NCI-H2029 (cell line): ENCODE measurements around the gene SERPING1.

Experiments
- DNase-seq: peaks from one replicate; lab custom pipeline; 2025; lab: John Stamatoyannopoulos, UW

SERPING1 gene

DNA sequence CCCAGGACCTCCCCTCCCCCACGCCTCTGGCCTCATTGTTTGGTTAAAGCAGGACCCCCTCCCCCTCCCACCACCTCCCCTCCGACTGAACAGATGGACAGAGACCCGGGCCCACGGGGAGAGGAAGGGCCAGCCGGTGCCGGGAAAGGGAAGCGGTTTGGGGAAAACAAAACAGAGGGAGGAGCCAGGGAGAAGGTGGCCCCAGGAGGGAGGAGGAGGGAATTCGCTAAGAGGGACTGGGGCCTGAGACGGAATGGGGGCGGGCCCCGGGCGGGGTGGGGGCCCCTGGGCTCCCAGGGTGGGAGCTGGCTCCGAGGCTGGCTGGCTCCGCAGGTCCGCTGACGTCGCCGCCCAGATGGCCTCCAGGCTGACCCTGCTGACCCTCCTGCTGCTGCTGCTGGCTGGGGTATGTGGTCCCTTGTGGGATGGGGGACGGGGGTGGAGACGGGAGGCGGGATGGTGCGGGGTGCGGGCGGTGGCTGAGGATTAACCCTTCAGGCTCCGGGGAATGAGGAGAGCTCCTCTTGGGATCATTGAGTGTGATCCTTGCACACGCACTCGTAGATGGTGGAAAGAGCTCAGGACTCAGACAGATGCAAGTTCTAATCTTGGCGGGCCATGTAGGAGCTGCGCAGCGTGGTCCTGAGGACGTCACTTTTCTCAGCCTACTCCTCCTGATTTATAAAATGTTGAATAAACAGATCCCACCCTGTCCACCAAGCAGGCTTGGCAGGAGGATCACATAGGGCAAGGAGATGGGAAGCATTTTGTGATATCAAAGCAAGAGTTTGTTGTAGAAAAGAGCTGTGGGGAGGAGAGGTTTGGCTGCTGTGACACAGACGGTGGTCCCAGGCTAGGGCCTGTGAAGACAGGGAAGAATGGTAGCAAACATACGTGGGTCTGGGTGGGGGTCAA is 688 bp downstream of the SERPING1 start:
- DNase-seq = no peak

DNA sequence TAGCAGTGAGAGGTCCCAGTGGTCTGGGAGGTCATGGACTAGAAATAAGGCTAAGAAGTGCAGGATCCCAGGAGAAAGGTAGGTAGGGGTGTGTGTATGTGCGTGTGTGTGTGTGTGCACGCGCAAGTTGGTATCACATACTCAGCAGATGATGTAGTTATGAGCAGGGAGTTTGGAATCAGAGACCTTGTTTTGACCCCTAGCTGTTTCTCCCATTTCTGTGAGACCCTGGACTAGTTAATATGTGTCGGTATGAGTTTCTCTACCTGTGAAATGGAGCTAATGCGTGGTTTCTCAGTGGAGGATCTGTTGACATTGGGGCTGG is 1.3 kb downstream of the SERPING1 start:
- DNase-seq = no peak

DNA sequence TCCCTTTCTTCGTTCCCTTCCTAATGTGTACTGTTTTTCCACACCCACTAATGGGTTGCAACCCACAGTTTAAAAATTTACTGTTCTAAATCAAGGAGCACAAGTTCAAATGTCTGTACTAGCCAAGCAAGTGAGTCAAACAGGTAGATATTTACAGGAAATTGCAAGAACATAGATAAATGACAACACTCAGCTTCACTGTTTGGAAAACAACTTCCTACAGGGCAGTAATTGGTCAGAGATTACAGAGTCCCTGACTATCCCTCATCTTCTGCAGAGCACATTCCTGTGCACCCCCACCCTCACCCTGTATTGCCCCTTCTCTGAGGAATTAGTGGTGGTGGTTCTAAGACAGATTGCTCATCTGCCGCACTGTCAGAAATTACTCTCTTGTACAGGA is 1.9 kb downstream of the SERPING1 start:
- DNase-seq = no peak

DNA sequence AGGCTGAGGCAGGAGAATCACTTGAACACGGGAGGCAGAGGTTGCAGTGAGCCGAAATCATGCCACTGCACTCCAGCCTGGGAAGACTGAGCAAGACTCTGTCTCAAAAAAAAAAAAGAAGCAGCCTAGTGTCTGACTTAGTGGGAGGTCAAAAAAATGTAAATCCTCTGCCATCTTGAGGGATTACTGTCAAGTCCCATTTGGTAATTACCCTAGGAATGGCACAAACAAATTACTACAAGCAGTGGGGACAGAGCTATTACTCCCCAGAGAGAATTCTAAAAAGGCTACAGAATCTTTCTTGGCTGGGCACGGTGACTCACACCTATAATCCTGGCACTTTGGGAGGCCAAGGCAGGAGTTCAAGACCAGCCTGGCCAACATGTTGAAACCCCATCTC is 3.8 kb downstream of the SERPING1 start:
- DNase-seq = no peak

DNA sequence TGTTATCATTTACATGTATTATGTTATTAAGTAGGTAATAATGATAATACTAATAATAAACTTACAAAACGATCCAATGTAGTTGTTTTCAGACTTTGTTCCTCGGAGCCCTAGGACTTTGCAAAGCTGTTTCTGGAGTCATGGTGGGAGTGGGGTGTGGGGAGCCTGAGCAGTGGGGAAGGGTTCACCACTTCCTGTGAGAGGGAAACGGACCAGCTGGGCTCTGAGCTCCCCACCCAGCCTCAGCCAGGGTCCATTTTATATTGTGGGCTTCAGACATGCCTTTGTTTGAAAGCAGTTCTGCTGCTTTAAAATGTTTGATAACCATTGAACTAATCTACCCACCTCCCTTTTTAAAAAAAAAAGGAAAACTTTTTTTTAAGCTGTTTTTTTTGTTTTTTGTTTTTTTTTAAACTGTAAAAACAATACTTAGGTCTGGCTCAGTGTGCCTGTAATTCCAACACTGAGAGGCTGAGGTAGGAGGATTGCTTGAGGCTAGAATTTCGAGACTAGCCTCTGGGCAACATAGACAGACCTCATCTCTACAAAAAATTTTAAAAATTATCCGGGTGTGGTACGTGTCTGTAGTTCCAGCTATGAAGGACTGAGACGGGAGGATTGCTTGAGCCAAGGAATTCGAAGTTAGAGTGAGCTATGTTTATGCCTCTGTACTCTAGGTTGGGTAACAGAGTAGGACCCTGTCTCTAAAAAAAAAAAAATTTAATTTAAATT is 7.0 kb downstream of the SERPING1 start:
- no peak for DNase-seq

DNA sequence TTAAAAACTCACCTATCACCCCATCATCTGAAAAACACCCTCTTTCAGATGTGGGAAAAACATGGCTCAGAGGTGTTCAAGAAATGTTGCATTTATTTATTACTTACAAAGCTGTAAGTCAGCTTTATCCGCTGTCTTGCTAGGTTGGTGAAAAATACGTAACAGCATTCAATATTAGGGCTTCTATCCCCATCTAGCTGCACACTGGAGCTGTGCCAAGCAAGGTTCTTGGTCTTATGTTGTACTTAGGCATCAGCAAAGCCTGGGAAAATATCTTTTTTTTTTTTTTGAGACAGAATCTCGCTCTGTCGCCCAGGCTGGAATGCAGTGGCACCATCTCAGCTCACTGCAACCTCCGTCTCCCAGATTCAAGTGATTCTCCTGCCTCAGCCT is 7.5 kb downstream of the SERPING1 start:
- DNase-seq = no peak

DNA sequence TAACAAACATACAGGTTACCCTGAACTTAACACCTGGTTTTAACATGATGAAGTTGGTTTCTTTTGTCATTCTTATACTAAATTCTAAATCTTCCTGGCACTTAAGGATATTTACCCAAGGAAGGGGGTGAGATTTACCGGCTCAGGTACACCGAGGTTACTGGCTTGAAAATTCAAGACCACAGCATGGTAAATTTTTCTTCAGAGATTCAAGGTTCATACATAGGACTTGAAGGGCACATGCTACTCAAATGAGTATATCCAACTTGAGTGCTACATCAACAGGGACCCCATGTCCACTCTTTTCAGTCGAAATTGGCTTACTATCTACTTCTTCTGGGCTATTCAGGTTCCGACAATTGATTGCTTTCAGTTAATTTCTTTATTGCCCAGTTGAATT is 12.7 kb downstream of the SERPING1 start:
- no peak for DNase-seq

DNA sequence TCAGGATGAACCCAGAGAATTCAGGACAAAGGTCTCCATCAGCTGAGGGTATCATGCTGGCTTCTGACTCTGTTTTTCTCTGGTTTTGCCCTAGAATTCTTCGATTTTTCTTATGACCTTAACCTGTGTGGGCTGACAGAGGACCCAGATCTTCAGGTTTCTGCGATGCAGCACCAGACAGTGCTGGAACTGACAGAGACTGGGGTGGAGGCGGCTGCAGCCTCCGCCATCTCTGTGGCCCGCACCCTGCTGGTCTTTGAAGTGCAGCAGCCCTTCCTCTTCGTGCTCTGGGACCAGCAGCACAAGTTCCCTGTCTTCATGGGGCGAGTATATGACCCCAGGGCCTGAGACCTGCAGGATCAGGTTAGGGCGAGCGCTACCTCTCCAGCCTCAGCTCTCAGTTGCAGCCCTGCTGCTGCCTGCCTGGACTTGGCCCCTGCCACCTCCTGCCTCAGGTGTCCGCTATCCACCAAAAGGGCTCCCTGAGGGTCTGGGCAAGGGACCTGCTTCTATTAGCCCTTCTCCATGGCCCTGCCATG is 16.8 kb downstream of the SERPING1 start:
- DNase-seq = no peak

DNA sequence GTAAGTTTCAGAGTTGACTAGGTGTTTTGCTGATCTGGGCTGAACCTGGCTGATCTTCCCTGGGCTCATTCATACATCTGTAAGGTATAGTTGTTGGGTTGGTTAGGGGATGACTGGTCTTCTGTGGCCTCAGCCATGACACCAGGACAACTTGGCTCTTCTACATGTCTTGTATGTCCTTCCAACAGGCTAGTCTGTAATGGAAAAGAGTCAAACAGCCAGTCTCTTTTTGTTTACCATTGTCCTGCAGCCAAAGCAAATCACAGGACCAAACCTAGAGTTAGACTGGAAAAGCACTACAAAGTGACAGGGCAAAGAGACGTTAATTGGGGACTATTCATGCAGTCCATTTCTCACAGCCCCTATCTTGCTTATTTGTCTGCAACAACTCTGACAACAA is 17.8 kb downstream of the SERPING1 start:
- no peak for DNase-seq

DNA sequence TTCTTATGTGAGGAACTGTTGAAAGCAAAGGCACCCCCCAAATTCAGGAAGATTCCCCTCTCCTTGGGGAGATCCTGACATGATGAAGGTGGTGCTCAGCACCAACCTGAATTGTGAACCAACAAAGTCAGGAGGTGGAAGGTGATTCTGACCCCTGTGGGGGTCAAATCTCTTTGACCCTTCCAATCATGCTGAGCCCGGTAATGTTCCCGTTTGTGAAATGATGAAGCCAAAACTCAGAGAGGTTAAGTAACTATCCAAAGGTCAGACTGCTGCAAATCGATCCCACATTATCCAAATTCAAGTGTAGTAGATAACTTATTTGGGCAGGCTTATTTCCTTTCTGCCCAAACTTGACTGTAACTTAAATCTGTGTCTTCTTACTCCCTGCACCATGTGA is 19.1 kb downstream of the SERPING1 start:
- DNase-seq = no peak

DNA sequence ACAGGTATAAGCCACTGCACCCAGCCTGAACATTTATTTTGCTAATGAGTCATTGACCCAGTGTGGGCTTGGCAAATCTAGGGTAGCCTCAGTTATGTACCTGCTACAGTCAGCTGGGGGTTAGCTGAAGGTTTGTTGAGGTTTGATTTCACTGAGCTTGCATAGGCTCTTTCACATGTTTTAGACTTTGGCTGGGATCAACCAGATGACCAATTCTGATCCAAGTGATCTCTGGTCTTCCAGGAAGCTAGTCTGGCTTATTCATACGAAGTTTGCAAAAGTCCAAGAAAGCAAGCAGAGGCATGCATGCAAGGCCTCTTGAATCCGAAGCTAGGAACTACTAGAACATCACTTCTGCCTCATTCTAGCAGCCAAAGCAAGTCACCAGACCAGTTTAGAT is 21.0 kb downstream of the SERPING1 start:
- DNase-seq = no peak

DNA sequence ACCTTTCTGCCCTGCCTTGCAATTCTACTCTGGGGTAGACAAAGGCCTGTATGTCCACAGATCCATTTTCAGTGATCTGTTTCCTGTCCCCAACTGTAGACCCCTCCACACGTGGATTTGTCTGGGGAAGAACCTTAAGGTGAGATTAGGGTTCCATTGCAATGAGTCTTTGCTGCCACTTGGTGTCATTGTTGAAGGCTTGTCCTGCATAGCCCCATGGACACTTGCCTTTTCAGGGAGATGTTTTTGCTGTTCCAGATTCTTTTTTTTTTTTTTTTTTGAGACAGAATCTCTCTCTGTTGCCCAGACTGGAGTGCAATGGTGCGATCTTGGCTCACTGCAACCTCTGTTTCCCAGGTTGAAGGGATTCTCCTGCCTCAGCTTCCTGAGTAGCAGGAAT is 21.8 kb downstream of the SERPING1 start:
- DNase-seq = no peak

DNA sequence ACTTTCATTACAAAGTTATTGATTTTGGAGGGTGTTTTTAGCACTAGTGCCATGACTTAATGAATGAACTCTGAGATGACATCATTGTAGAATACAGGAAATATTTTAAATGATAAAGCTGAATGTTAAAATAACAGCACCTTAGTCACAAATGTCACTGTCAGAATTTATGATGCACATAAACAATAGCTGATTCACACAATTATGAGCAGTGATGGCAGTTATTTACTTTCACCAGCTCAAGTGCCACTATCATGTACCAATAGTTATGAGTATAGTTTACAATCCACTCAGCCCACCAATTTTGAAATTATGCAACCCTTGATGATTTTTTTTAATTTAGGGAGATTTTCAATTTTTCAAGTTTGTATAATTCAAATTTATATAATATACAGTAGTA is 23.0 kb downstream of the SERPING1 start:
- DNase-seq = no peak

DNA sequence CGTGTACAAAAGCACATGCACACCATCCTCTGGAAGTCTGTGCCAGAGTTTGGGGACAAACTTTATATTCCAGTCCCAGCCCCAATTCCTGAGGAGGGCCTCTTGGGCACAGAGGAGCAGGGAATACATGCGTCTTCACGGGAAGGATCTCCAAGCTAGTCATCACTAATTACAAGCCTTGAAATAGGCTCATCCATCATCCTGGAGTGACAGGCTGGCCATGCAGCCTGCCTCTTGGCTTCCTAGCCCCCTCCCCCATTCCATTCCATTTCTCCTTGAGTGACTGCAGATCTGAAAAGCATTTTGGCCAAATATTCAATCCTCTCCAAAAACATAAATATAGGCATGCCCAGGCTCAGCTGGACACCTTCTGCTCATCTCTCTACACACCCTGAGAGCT is 24.8 kb downstream of the SERPING1 start:
- no peak for DNase-seq

DNA sequence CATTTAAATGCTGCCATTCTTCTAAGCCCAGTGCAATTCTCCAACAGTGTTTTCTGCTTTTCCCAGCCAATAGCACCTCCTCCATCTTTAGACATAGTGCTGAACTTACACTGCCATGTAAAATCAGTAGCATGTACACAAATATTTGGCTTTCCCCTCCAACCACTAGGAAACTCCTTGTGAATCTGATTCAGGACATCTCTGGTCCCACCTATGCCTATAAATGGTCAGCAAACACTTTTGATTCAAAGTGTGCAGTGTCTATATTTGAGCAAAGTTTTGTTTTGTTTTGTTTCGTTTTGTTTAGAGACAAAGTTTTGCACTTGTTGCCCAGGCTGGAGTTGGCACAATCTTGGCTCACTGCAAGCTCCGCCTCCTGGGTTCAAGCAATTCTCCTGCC is 27.4 kb downstream of the SERPING1 start:
- DNase-seq = no peak

DNA sequence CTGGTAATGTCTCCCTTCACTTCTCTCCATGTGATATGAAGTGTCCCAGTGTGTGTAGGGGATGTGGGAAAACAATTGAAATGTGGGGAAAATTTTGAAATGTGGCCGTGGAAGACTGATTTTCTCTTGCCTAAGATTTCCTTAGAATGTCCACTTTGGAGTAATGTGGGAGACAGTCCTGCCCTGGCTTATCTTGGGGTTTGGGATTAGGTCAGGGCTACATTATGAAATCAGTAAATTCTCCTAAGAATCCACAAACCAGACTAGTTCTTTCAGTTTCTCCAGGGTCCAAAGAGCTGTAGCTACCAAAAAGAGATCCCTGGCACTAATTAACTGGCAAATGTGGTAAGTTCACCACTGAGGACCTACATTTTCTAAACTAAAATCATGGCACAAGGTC is 29.4 kb downstream of the SERPING1 start:
- no peak for DNase-seq

DNA sequence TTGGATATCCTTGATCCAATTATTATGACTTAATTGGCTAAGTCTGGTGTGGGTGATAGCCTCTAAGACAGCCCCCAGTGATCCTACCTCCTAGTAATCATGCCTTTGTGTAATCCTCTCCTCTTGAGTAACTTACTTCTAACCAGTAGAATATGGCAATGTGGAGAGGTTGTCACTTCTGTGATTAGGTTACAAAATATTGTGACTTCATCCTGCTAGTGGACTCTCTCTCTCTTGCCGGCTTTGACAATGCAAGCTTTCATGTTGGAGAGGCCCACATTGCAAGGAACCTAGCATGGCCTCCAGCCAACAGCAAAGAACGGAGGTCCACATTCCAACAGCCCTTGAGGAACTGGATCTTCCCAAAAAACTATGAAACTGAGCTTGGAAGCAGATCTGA is 32.7 kb downstream of the SERPING1 start:
- DNase-seq = no peak

DNA sequence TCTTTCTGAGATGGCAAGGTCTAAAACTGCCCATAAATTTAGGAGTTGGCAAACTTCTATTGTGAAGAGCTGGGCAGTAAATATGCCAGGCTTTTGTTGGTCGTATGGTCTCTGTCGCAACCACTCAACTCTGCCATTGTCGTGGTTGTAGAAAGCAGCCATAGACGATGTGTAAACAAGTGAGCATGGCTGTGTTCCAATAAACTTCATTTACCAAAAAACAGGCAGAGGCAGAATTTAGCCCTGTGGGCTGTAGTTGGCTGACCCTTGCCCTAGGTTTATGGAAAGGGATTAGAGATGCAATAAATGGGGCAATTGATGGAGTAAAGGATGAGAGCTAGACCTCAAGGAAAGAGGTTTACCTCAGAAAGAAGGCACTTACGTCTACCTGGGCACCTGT is 34.6 kb downstream of the SERPING1 start:
- no peak for DNase-seq

DNA sequence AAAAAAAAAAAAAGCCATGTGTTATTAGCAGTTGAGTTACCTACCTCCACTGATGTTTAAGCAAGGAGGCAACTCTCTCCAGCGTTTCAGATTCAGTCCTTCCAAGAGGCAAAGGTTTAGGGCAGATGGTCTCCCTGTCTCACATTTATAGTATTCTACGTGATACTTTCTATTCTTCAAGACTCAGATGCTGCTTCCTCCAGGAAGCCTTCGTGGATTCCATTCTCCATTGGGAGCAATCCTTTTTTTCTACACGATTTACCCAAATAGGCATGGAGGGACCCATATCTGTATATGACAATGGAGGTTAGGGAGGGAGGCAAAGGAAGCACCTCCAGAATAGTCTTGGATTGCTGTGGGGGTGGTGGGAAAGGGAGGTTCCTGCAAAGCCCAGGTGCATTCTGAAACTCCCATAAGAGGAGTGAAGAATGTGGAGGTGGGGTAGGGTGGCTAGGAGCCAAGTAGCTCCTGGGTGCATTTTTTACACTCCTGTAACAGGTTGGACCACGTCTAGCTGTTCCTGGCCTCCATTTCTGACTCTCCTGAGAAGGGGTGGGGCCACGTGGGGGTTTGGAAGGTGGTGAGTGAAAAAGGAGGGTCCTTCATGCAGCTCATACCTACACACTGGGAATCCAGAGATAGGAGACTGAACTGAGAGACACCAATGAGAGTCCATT is 36.0 kb downstream of the SERPING1 start:
- no peak for DNase-seq

DNA sequence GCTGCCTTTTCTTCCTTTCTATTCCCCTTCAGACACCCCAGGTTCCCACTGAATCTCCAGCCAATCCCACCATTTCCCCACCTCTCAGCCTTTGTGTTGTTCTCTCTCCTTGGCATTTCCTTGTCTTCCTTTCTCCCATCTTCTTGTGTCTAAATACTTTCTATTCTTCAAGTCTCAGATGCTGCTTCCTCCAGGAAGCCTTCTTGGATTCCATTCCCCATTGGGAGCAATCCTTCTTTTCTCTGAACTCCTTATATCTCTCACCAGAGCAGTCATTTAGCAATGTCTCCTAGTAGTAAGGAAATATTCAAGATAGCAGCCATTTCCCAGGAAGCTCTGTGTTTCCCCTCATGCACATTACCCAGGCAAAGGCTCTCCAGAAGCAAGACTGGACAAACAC is 36.8 kb downstream of the SERPING1 start:
- no peak for DNase-seq

DNA sequence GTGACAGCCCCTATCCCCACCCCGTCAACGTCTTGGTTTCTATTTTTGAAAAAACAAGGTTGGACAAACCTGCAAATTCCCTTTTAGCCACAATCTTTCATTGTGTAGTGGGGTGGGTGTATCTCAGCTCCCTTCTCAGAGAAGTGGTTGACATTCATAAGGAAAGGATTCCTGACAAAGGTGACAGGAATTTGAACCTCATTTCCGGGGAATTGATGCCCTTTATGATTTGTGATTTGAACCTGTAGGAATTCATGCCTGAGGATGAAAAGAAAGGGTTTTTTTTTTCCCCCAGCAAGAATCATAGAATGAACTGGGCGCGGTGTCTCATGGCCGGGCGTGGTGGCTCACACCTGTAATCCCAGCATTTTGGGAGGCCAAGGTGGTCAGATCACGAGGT is 37.8 kb downstream of the SERPING1 start:
- no peak for DNase-seq

DNA sequence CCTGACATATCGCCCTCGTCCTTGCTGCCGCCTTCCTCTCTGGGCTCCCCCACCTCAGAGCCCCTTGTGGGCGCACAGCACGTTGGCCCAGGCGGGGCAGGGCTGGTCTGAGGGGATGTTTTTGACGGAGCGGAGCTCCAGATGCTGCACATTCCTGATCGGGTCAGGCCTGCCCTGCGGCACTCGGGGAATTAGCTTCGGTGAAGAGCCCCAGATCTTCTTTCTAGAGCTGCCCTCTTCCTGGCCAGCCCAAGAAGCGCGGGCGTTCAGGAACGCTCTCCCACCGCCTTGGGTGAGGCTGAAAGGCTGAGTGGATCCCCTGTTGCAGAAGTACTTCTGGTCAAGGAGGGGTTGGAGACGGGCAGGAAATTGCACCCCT is 40.1 kb downstream of the SERPING1 start:
- DNase-seq = no peak
